ENCODE data around the gene TRPV2. TPM values are rescaled to one million over a fixed set of nuclear protein-coding genes. Genes with fewer than 3 reads are reported as not detected.

TRPV2 gene
- total and polyA plus RNA-seq, 12 donors = 4.6 to 25.4 (median 9.1) TPM

DNA sequence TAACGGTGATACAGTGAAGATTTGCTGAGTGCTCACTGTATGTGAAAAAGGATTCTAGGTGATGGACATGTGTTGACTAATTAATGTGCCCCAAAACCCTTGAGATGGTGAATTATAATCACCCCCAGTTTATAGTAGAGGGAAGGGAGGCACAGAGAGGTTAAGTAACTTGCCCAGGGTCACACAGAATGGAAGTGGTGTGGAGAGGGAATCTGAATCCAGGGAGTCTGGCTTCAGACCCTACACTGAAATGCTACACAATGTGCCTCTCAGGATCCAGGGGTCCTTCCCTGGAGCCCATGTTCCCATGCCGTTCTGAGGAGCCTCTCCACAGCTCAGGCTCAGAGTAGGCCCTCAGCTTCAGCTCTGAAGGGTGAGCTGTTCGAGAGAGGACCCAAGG, 11.6 kb downstream of the TRPV2 start:
- peaks cover 0 to 91% (median 3%) of the 10 kb centered on the region in 9 donors for H3K36me3 ChIP-seq
- WGBS, 2 donors = 90 to 97% methylated on average over 3 of the region's 3 CpGs

DNA sequence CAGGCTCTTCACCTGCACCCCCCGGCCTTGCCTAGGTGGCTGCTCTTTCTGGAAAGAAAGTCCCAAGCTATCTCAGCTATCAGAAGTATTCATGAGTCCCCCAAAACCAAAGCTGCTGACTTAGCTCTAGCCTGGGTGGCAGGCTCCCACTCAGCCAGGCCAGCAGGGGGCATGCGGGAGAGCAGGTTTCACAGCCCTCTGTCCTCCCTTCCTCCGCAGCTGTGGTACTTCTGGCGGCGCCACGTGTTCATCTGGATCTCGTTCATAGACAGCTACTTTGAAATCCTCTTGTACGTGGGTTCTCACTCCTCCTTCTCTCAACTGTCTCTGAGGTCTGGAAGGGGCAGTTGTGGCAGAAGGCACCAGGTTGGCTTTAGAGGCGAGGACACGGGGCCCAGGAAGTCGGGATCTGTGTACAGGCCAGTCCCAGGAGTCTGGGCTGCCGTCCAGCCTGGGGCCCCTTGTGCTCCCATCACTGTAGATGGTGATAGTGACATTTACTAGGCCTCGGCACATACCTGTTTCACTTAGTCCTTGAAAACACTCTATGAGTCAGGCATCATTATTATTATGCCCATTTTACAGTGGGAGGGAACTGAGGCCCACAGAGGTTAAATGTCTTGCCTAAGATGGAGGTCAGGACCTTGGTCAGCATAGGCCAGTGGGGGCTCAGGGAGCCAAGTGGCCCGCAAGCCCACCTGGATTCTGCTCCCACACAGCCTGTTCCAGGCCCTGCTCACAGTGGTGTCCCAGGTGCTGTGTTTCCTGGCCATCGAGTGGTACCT, 12.9 kb downstream of the TRPV2 start:
- Histone ChIP-seq H3K4me1 (no peaks in the 10 kb centered on the region), H3K27ac (no peak overlapping the region), H3K9me3 (no peaks in the 10 kb centered on the region), H3K27me3 (no peaks in the 10 kb centered on the region), H3K4me3 (no peak overlapping the region), H3K36me3 (peaks cover 0 to 90% (median 3%) of the 10 kb centered on the region in 9 donors)
- TF ChIP-seq, protein P1, sequence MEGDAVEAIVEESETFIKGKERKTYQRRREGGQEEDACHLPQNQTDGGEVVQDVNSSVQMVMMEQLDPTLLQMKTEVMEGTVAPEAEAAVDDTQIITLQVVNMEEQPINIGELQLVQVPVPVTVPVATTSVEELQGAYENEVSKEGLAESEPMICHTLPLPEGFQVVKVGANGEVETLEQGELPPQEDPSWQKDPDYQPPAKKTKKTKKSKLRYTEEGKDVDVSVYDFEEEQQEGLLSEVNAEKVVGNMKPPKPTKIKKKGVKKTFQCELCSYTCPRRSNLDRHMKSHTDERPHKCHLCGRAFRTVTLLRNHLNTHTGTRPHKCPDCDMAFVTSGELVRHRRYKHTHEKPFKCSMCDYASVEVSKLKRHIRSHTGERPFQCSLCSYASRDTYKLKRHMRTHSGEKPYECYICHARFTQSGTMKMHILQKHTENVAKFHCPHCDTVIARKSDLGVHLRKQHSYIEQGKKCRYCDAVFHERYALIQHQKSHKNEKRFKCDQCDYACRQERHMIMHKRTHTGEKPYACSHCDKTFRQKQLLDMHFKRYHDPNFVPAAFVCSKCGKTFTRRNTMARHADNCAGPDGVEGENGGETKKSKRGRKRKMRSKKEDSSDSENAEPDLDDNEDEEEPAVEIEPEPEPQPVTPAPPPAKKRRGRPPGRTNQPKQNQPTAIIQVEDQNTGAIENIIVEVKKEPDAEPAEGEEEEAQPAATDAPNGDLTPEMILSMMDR (IDR thresholded peaks at IDR 0.05) = peak in 8 of 9 donors; percentile 9 to 66 (median 60)
- peak in 6 of 8 donors; percentile 68 to 82 (median 76) for ATAC-seq
- peak in 1 of 2 donors; percentile 47 for DNase-seq
- intact Hi-C loops (cut with DNase I) = no loop called here
- 53 to 64% methylated on average over 15 of the region's 15 CpGs for WGBS, 2 donors

More for the DNA sequence above, 11.6 kb downstream of the TRPV2 start:
- Histone ChIP-seq H3K4me1 (no peaks in the 10 kb centered on the region), H3K4me3 (no peak overlapping the region), H3K9me3 (no peaks in the 10 kb centered on the region), H3K27me3 (no peaks in the 10 kb centered on the region), H3K27ac (no peak overlapping the region)
- DNase-seq (no peak), ATAC-seq (no peak)
- intact Hi-C loops (cut with DNase I) = no loop called here
- TF ChIP-seq, protein P1 (IDR thresholded peaks at IDR 0.05) = no peak

DNA sequence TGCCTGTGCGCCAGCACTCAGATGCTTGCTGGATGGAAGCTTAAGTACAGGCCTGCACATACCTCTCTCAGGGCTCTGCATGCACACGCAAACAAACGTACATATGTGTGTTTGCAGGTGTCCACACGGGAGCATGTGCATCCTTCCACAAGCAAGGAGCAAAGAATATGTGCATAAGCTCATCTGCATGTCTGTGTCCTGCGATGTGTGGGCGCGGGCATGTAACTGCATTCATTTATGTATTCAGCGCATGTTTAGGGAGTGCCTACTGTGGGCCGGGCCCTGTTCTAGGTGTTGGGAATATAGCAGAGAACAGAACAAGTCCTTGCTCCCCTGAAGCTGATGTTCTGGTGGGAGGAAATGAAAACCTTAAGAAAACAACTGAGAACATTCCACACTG, 13.7 kb downstream of the TRPV2 start:
- TF ChIP-seq, protein P1 (IDR thresholded peaks at IDR 0.05) = no peak

DNA sequence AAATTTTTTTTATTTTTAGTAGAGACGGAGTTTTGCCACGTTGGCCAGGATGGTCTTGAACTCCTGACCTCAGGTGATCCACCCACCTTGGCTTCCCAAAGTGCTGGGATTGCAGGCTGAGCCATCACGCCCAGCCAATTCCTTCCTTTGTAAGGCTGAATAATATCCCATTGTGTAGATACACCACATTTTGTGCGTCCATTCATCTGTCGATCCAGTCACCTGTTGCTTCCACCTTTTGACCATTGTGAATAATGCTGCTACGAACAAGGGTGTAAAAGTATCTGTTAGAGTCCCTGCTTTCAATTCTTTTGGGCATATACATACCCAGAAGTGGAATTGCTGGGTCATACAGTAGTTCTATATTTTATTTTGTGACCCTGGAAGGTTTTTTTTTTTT, 15.3 kb downstream of the TRPV2 start:
- ATAC-seq = no peak
- intact Hi-C loops (cut with DNase I) = loop anchor here in 2 of 10 donors (10.0 kb wide), 1 partner anchor 46 kb away; the partner anchor contains the start of gene UBB (in 2 of the 2)
- H3K4me1 ChIP-seq = no peaks in the 10 kb centered on the region
- H3K4me3 ChIP-seq = no peak overlapping the region
- DNase-seq = no peak
- no peaks in the 10 kb centered on the region for H3K9me3 ChIP-seq
- no peaks in the 10 kb centered on the region for H3K27me3 ChIP-seq
- H3K27ac ChIP-seq = no peak overlapping the region
- peaks cover 0 to 72% (median 0%) of the 10 kb centered on the region in 9 donors for H3K36me3 ChIP-seq
- TF ChIP-seq, protein P1 (IDR thresholded peaks at IDR 0.05) = no peak
- 71 to 84% methylated on average over 6 of the region's 6 CpGs for WGBS, 2 donors

More for the DNA sequence above, 13.7 kb downstream of the TRPV2 start:
- Histone ChIP-seq H3K4me1 (no peaks in the 10 kb centered on the region), H3K36me3 (peaks cover 0 to 87% (median 0%) of the 10 kb centered on the region in 9 donors), H3K27ac (no peak overlapping the region), H3K4me3 (no peak overlapping the region), H3K27me3 (no peaks in the 10 kb centered on the region), H3K9me3 (no peaks in the 10 kb centered on the region)
- DNase-seq (no peak), ATAC-seq (no peak)
- intact Hi-C loops (cut with DNase I) = no loop called here
- WGBS, 2 donors = 94 to 98% methylated on average over 9 of the region's 9 CpGs
